PFSK-1 (cell line): ENCODE measurements around the gene VWA3A.

ENCODE experiments used
- POLR2AphosphoS5 ChIP-seq: IDR thresholded peaks from 2 replicates; pipeline ENCODE4 v1.6.1; 2012; ENCODE audit warnings: low read depth, mild to moderate bottlenecking, control low read depth, low read length, moderate library complexity
- REST ChIP-seq, 2 experiments: IDR thresholded peaks; 2 replicates each; pipeline versions ENCODE4 v1.6.1 to v1.8.0; 2011 to 2012; ENCODE audit warnings: low read depth in 2 of 2, low read length in 2 of 2, control low read depth in 1 of 2, inconsistent platforms in 1 of 2, mild to moderate bottlenecking in 1 of 2, moderate library complexity in 1 of 2; ENCODE audit not compliant: insufficient read depth in 1 of 2
- SIN3A ChIP-seq: IDR thresholded peaks from 2 replicates; pipeline ENCODE4 v1.6.1; 2012; ENCODE audit warnings: mild to moderate bottlenecking, low read length, moderate library complexity, borderline replicate concordance; ENCODE audit not compliant: insufficient read depth
- TAF1 ChIP-seq: IDR thresholded peaks from 2 replicates; pipeline ENCODE4 v1.6.1; 2012; ENCODE audit warnings: low read length, control low read depth, borderline replicate concordance; ENCODE audit not compliant: insufficient read depth

GRCh38 chr16:22203091-22203490 lies 110.8 kb downstream of the VWA3A start:
- no peak for TF ChIP-seq TAF1
- no peak for TF ChIP-seq POLR2AphosphoS5
- no peak for TF ChIP-seq SIN3A
- TF ChIP-seq REST (IDR thresholded peaks at IDR 0.05; ENCODE audit: insufficient read depth in 1 of 2, low read depth in 2 of 2, low read length in 2 of 2): no peak
